GM12864 (cell line): ENCODE measurements around the gene TFPI.
A peak's percentile ranks its signal among the peaks of the same experiment; 100 is the strongest.

Experiments used
- DNase-seq: peaks from one replicate; pipeline ENCODE4 v3.0.0-alpha.2; 2011; ENCODE audit warnings: low read depth
- H3K4me3 ChIP-seq: 2 replicates; pipeline ENCODE4 v1.5.1; 2011; ENCODE audit warnings: mild to moderate bottlenecking, low read depth, low read length, control low read depth
- TF ChIP-seq, protein P1 (sequence below): IDR thresholded peaks from 2 replicates; pipeline ENCODE4 v1.5.1; 2011; ENCODE audit warnings: low read depth, mild to moderate bottlenecking, moderate library complexity, low read length, control low read depth, inconsistent platforms; ENCODE audit errors: missing control alignments

The TFPI gene

DNA sequence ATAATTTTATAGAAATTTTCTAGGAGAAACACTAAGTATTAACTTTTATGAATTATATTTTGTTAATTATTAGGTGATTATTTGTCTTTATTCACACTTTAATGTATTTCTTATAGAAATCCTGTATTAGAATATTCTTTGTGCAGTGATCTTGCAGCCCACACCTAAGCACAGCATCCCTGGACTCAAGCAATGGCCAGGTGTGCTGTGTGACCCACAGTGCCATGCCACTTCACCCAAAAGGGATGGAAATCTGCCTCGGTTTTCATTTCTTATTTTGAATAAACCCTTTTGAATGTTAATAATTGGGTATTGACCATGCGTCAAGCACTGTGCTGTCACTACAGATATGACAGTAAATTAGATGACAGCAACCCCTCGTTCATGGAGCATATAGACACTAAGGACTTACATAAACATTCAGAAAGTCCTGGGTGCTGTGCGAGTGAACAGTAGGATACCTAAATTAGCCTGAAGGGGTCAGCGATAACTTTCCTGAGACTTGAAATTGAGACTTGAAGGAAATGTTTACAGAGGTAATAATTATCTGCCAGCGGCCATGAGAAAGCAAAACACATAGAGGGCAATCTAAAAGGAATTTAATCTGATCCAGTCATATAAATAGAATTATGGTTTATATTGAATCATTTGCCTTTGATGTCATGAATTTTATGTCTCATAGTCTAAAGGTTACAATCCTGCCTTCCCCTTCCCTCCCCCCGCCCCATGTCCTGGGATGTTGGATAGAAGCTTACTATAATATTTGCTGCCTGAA, 53.5 kb downstream of the TFPI start:
- TF ChIP-seq, protein P1, sequence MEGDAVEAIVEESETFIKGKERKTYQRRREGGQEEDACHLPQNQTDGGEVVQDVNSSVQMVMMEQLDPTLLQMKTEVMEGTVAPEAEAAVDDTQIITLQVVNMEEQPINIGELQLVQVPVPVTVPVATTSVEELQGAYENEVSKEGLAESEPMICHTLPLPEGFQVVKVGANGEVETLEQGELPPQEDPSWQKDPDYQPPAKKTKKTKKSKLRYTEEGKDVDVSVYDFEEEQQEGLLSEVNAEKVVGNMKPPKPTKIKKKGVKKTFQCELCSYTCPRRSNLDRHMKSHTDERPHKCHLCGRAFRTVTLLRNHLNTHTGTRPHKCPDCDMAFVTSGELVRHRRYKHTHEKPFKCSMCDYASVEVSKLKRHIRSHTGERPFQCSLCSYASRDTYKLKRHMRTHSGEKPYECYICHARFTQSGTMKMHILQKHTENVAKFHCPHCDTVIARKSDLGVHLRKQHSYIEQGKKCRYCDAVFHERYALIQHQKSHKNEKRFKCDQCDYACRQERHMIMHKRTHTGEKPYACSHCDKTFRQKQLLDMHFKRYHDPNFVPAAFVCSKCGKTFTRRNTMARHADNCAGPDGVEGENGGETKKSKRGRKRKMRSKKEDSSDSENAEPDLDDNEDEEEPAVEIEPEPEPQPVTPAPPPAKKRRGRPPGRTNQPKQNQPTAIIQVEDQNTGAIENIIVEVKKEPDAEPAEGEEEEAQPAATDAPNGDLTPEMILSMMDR, result no peak
- no peak overlapping the region for H3K4me3 ChIP-seq
- no peak for DNase-seq

DNA sequence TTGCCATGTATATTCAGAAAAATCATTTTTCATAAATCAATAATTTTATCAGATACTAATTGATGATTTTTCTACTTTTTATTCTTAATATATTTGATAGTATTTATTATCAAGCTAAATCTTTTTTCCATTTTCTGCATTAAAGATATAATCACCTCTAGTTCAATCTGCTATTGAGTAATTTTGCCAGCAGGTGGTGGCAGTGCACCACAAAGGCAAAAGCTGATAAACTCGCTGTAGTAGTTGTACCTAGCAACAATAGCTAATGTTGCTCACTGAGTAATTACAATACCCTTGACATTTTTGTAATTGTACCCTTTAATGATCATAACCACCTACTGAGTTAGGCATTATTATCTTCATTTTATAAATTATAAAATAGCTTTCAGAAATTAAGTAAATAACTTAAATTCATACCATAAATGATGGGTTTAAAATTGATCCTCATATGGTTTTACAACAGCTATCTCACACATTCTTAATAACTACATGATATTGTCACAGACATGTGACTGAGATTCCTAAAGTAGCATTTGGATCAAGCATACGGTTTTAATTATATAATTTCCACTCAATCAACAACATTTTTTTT, 54.2 kb downstream of the TFPI start:
- DNase-seq, result peak; percentile 5
- no peak overlapping the region for H3K4me3 ChIP-seq
- TF ChIP-seq, protein P1, result peak; percentile 61

DNA sequence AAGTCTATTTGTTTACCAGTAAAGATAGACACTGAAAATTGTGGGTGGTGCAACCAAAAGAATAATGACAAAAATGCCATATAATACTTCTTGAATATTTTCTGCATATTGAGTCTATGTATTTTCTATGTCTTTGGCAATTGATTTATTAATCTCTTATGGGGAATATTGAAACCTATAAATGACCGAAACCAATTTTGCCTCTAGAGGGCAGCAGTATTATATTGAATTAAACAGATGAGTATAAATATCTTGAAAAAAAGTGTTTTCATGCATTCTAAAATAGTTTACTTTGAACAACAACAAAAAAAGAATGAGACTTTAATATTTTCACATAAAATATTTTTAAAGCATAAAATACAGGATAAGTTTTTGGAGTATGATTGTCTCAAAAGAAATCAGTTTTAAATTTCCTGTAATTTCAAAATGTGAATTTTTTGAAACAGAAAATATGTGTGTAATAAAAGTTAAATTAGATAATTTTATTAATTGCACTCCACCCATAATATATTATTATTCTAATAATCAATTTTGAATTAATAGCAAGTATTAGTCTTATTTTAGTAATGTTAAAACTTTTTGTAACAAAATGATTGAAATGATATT, 56.3 kb downstream of the TFPI start:
- TF ChIP-seq, protein P1, result peak; percentile 19
- DNase-seq, result no peak

DNA sequence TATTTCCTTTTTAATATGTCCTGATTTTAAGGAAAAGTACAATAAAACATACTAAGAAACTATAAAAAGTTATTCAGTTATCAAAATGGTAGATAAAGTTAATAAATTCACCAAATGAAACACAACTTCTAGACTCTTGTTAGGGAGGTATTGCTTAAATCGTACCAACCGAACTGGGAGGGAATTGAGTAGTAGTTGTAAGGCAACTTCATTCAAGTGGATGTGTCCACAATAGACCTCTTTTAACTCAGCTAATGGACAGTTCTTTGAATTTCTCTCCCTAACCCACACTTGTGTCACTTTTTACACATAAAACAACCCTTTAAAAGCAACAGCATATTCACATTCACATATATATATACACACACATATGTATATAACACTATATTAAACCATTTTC, 57.1 kb downstream of the TFPI start:
- no peak for DNase-seq
- TF ChIP-seq, protein P1, result no peak
- H3K4me3 ChIP-seq, result no peak overlapping the region

More for the DNA sequence above, 56.3 kb downstream of the TFPI start:
- H3K4me3 ChIP-seq, result no peak overlapping the region

DNA sequence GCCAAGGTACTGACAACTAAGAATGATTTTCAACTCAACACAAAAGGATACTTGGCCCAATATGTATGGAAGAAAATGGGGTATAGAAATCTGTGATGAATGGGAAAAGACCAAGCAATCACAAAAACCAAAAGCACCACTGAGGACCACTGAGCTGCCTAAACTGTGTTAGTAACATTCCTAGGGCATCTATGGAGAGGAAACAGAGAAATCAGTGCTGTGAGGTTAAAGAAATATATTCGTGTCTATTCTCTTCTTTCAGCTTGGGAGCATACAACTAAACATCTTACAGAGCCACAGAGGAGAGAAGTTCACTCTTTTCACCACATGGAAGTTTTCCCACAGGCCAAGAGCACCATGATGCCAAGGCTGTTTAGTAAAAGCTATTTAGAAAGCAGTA, 58.9 kb downstream of the TFPI start:
- H3K4me3 ChIP-seq, result no peak overlapping the region
- TF ChIP-seq, protein P1, result no peak
- DNase-seq, result no peak

DNA sequence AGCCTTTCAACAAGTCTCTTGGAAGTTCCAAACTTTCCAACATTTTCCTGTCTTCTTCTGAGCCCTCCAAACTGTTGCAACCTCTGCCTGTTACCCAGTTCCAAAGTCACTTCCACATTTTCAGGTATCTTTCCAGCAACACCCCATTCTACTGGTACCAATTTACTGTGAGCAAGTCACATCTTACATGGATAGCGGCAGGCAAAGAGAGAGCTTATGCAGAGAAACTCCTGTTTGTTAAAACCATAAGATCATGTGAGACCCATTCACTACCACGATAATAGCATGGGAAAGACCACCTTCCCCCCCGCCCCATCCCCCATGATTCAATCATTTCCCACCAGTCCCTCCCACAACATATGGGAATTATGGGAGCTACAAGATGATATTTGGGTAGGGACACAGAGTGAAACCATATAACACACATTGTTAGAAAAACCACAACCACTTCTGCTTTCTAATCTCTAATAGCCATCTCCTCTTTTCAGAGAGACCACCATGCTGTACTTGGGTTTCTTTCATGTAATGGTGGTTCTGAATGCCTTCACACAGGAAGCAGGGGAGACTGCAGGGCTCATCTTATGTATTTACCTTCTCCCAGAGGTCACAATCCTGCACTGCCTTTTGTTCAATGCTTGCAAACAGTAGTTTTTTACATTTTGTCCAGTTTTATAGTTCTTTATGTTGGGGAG, 60.2 kb downstream of the TFPI start:
- no peak overlapping the region for H3K4me3 ChIP-seq
- TF ChIP-seq, protein P1, result no peak
- no peak for DNase-seq
